GM19351 (cell line): ENCODE data around the gene RILPL1.
"Not testable (repeated sequence)": the region's sequence is repeated elsewhere in the genome, so short reads cannot be mapped to it uniquely, and the experiment has no call there.

Experiments used
- ATAC-seq: cut with Tn5 transposase; IDR thresholded peaks from one replicate; pipeline ENCODE4 v1.9.1; 2021; ENCODE audit warnings: mild to moderate bottlenecking, moderate library complexity; ENCODE audit not compliant: unreplicated experiment

Gene RILPL1

DNA sequence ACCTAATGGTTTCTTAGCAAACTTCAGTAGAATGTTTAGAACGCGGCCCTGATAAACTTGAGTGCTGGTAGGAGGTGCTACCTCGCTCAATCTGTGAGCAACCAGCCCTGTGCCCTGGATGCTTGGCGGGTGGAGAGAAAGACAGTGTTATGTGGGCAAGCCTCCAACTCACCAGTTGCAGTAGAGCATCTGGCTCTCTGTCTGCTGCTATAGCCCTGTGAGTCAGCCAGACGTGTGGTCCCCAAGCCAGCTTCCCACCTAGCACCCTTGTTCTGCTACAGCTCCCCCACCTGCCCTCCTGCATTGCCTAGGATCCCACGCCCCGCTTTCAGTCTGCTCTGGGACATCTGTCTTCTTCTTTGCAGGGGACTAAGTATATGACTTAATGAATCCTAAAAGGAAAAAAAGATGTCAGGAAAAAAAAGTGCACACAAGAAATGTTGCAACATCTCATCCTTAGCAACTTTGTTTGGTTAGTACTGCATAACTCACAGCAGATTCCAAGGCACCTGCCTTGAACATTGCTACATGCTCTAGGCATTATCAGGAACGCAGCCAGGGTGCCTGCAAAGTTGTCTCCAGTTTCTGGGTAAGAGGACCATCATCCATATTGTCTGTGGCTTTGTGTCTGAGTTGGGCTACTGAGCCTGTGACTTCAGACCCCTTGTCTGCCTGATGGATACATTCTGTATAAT, 62.0 kb downstream of the RILPL1 start:
- no peak for ATAC-seq

DNA sequence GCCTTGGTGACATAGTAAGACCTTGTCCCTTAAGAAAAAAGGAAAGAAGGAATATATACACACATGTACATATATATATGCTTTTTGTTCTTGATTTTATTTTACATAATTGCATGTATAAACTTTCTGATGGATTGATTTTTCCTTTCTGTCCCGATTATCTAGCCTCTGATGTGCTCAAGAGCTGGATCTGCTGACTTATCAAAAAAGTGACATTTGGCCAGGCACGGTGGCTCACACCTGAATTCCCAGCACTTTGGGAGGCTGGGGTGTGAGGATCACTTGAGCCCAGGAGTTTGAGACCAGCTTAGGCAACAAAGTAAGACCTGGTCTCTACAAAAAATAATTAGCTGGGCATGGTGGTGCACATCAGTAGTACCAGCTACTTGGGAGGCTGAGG, 63.5 kb downstream of the RILPL1 start:
- ATAC-seq: no peak

DNA sequence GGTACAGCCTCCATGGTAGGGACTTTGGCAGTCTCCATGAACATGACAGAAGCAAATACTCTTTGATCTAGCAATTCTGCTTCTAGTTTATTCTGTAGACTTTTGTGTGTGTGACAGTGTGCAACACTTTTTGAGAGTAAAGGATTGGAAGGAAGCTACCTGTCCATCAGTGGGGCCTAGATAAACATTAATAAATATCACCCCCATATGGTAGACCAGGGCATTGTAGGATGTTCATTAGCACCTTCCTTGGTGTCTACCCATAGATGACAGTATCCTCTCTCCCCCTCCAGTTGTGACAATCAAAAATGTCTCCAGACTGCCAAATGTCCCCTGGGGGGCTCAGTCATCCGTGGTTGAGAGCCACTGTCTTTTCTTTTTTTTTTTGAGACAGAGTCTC, 64.7 kb downstream of the RILPL1 start:
- peak; percentile 73 for ATAC-seq

DNA sequence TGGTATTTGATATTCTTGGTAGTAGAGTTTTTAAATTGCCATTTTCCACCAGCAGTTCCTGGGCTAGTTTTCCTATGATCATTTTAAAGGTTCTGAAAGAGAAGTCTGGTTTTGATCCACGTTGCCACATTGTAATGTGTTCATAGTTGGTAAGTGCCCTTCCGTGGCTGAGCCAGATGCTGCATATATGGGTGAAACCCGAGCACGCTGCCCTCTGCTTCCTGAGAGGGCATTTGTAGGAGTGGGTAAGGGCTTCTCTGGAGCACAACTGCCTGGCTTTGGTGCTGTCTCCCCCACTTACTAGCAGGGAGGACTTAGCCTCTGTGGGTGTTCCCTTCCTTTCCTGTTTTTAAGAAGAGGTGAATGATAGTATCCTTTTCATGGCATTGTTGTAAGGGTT, 68.4 kb downstream of the RILPL1 start:
- ATAC-seq: no peak

DNA sequence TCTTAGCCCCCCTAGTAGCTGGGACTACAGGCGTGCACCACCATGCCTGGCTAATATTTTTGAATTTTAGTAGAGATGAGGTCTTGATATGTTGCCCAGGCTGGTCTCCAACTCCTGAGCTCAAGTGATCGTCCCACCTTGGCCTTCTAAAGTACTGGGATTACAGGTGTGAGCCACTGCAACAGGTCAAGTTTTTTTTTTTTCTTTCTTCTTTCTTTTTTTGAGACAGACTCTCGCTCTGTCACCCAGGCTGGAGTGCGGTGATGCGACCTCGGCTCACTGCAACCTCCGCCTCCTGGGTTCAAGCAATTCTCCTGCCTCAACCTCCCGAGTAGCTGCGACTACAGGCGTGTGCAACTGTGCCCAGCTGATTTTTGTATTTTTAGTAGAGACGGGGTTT, 70.3 kb downstream of the RILPL1 start:
- not testable (repeated sequence) for ATAC-seq

DNA sequence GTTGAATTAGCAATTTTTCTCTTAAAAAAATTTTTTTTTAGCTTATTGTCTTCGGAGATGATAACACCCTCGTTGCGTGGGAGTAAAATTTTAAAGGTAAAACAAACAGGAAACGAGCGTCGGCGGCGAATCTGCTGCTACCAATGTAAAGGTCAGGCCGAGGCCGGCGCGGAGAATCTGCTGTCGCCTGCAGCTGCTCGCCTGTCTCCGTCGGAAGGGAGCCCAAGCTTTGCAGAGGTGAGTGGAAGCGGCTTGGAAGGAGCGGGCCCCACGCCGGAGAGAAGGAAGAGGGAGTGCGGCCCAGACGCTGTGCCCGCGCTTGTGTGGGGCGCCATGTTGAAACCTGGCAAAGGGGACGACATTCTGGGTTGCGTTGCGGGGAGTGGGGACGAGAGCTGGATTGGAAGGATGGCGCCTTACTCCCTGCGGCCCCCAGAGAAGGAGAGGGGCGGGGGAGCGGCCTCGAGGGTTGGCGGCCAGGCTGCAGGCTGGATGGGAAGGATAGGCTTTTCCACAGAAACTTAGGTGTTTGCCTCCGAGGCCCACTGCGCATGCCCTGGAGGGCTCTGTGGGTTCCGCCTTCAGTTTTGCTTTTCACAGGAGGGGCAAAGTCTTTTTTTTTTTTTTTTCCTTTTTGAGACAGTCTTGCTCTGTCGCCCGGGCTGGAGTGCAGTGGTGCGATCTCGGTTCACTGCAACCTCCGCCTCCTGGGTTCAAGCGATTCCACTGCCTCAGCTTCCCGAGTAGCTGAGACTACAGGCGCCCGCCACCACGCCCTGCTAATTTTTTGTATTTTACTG, 75.3 kb downstream of the RILPL1 start, which contains the start of gene SNRNP35:
Gene SNRNP35 (plus strand): TSS at position 160 of the 800 bp plus-strand sequence. CDS start 7,402 bp downstream, outside the sequence.
- ATAC-seq: peak; percentile 64

DNA sequence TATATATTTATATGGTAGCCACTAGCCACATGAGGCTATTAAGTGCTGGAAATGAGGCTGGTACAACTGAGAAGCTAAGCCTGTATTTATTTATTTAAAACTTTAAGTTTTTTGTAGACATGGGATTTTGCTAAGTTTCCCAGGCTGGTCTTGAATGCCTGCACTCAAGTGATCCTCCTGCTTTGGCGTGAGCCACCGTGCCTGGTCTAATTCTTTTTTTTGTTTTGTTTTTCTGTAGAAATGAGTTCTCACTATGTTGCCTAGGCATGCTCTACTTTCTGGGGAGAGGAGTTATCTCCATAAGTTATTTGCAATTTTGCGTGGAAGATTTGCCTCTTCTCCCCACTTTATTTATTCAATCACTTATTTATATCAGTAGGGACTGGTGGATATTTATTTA, 80.4 kb downstream of the RILPL1 start:
- no peak for ATAC-seq

DNA sequence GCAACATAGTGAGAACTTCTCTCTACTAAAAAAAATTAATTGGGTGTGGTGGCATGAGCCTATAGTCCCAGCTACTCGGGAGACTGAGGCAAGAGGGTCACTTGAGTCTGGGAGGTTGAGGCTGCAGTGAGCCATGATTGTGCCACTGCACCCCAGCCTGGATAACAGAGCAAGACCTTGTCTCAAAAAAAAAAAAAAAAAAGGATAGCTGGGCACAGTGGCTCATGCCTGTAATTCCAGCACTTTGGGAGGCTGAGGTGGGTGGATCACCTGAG, 81.3 kb downstream of the RILPL1 start:
- not testable (repeated sequence) for ATAC-seq

DNA sequence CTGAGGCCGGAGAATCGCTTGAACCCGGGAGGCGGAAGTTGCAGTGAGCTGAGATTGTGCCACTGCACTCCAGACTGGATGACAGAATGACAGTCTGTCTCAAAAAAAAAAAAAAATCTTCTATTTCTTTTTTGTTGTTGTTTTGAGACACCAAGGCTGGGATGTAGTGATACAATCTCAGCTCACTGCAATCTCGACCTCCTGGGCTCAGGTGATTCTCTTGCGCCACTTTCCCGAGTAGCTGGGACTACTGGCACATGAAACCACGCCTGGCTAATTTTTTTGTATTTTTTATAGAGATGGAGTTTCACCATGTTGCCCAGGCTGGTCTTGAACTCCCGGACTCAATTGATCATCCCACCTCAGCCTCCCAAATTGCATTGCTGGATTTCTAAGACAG, 82.9 kb downstream of the RILPL1 start:
- no peak for ATAC-seq

DNA sequence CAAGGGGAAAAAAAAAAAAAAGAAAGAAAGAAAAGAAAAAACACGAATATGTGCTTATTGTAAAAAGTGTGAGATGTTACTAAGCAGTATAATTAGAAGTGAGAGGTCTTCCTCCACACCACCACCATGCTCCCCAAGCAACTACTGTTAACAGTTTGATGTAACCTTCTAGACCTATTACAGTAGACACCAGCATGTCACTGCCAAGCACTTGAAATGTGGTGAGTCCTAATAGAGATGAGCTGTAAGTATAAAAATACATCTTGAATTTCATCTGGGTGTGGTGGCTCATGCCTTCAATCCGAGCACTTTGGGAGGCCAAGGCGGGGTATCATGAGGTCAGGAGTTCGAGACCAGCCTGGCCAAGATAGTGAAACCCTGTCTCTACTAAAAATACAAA, 83.7 kb downstream of the RILPL1 start:
- ATAC-seq: no peak

DNA sequence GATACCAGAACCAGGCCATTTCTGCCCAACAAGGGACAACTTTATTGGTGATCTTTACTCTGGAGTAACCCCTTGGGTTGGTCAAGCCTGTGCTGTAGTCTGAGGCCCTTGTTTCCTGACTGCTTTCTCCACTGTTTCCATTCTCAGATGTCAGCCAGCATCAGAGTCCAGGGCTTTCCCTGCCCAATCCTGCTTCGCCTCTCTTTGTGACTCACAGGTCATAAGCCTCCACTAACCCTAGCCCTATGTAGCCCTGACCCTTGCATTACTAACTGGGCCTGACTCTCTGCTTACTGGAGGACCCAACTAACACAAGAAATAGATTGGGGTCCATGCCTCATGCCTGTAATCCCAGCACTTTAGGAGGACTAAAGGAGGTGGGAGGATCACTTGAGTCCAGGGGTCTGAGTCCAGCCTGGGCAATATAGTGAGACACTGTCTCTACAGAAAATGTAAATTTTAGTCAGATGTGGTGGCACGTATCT, 84.2 kb downstream of the RILPL1 start:
- ATAC-seq: no peak

DNA sequence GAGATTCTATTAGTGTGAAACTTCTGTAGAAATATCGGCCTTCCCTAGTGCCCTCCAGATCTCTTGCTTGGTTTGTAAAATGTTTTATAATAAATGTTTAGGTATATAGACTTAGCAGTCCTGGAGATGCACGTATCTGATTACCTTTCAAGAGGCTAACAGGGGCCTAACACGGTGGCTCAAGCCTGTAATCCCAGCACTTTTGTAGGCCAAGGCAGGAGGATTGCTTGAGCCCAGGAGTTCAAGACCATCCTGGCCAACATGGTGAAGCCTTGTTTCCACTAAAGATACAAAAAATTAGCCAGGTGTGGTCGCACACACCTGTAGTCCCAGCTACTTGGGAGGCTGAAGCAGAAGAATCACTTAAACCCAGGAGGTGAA, 87.2 kb downstream of the RILPL1 start:
- no peak for ATAC-seq

DNA sequence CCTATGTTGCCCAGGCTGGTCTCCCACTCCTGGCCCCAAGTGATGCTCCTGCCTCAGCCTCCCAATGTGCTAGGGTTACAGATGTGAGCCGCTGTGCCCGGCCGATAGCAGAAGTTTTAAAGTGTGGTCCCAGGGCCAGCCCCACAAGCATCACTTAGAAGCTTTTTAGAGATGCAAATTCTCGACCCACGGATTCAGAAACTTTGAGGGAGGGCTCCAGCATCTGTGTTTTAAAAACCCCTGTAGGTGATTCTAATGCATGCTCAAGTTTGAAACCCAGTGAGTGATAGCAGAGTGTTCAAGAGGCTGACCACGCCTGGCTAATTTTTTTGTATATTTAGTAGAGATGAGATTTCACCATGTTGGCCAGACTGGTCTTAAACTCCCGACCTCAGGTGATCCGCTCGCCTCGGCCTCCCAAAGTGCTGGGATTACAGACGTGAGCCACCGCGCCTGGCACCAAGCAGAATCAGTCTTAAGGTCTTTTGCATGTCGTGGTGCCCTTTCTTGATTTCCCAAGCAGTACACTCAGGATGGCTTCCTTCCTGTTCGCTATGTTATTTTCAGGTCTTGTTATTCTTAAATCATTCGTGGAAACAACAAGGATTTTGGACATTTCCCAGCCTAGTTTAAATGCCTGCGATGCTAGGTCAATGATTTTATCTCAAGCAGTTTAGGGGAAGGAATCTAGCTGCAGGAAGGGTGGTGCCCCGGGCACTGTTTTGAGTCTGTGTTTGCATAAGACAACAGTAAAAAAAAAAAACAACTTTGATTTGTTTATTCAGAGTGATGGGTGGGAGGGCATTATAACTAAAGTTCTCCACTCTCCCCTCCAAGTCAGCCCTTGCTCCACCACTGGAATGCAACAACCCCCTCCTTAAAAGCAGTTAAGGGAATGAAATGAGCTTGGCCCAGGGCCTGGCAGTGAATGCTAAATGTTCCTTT, 87.9 kb downstream of the RILPL1 start:
- ATAC-seq: no peak

DNA sequence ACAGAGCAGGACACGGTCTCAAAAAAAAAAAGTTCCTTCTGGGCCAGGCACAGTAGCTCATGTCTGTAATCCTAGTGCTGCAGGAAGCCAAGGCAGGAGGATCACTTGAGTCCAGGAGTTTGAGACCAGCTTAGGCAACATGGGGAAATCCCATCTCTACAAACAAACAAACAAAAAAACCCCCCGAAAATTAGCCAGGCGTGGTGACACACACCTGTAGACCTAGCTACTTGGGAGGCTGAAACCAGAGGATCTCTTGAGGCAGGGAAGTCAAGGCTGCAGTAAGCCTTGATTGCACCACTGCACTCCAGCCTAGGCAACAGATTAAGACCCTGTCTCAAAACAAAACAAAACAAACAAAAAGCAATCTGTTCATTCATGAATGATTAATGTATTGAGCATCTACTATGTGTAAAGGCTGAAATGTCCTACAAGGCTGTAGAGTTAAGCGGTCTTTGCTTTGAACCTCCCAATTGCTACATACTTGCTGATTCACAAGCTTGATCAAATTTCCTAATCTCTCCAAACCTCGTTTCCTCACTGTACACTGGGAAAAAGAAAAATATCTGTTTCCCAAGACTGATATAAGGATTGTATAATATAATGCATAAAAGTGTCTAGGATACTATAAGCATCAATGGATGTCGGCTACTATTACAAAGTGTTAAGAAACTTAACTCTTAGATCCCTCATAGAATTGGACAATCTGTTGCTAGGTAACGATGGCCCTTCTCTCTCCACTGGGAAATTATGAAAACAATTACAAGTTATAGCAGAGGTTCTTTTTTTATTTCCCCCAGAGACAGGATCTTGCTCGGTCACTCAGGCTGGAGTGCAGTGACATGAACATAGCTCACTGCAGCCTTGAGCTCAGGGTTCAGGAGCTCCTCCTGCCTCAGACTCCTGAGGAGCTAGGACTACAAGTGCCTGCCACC, 89.2 kb downstream of the RILPL1 start:
- ATAC-seq: no peak

DNA sequence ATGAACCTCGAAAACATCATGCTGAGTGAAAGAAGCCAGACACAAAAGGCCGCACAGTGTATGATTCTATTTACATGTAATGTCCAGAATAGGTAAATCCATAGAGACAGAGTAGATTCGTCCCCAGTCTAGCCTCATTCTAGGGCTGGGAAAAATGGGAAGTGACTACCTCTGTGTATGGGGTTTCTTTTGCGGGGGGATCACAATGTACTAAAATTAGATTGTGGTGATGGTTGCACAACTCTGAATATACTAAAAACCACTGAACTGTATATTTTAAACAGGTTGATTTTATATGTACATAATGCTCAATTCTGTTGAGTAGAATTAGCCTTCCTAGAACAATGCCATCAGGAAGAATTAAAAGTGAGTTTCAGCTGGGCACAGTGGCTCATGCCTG, 90.7 kb downstream of the RILPL1 start:
- ATAC-seq: no peak

DNA sequence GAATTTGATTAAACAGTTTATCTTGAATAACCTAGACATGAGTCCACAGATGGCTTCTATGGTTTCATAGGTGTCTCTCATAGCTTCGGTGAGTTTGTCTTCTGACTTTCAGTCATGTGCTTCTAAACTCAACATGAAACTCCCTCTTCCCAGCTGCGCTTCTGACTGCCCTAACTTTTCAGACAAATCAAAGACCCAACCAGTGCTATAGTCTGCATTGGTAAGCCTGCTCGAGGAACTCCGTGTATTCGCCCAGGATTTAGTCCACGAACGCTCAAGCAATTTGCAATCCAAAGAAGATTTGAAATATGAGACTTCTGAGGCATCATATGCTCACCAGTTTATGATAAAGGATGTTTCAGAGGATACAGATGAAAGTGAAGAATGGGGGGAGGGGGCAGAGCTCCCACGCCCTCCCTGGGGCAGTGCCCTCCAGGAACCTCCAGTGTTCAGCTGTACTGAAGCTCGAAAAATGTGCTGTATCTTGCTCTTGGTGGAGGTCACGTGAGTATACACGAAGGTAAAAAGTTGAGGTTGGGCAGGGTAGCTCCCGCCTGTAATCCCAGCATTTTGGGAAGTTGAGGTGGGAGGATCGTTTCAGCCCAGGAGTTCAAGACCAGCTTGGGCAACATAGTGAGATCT, 91.9 kb downstream of the RILPL1 start:
- ATAC-seq: peak; percentile 56

DNA sequence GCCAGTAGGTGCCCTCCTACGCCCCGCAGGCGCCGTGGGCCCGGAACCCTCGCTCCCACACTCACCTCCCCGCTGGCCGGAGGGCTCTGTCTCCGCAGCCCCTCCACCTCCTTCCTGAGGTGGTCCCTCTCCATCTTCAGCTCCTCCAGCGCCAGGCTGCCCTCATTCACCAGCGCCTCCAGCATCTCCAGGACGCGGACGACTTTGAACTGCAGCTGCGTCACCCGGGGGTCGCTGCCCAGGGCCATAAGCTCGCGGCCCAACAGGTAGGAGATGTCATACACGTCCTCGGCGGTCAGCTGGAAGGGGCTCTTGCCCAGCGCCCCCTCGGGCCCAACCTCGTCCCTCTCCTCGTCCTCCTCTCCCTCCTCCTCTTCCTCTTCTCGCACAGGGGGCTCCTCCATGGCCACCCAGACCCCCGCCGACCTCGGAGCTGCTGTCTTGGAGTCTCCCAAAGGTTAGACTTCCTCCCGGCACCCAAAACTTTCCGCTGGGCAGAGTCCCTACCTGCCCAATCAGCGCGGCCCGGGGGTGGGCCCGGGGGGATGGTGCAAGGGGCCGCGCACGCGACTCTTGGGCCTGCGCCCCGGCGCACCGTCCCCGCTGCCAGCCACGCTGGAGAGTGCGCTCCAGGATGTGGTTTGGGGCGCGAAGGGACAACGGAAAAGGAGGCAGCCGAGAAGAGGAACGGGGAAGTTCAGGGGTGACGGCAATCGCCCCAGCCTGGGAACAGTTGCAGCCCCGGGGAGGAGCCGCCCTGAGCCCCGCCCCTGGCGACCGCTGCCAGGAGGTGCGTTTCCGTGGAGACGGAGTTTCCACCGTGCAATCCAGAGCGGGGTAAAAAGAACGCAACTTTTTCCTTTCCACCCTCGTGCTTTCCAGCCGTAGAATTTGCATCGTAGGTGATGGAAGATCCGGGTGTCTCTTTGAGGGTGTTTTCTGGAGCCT, 97.2 kb downstream of the RILPL1 start, which contains the start of gene RILPL2:
Gene RILPL2 (minus strand): TSS at position 668 of the 948 bp plus-strand sequence. CDS start 264 bp downstream, at position 404.
- ATAC-seq: peak; percentile 70

DNA sequence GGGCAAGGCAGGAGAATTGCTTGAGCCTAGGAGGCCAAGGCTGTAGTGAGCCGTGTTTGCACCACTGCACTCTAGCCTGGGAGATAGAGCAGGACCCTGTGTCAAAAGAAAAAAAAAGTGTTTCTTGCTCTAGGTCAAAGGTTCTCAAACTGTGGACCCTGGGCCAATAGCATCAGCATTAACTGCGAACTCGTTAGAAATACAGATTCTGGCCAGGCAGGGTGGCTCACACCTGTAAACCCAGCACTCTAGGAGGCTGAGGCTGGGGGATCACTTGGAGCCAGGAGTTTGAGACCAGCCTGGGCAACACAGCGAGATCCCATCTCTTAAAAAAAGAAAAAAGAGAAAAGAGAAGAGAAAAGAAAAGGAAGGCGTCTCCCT, 97.9 kb downstream of the RILPL1 start:
- ATAC-seq: no peak

DNA sequence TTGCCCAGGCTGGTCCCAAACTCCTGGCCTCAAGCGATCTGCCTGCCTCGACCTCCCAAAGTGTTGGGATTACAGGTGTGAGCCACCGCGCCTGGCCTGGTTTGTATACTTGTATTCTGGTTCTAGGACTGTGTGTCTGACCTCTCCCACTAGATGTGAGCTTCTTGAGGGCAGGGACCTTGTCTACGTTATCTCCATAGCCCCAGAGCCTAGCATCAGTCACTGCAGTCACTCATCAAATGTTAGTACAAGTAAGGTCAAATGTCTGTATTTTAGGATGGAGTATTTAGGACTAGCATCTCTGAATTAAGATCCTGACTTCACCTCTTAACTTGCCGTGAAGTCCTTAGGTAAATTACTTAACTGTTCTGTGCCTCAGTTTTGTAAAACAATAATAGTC, 99.9 kb downstream of the RILPL1 start:
- ATAC-seq: no peak
